Activated naive CD8-positive, alpha-beta T cell treated with anti-CD3 and anti-CD28 coated beads for 36 hours (primary cell): Measurements from ENCODE around the gene KIF4B. TPM values are rescaled to one million over a fixed set of nuclear protein-coding genes. Genes with fewer than 3 reads are reported as not detected.
"Not testable (repeated sequence)": the region's sequence is repeated elsewhere in the genome, so short reads cannot be mapped to it uniquely, and the experiment has no call there.

Experiments used
- DNase-seq: peaks from one replicate; pipeline ENCODE4 v3.0.0; 2021
- H3K27ac Mint-ChIP-seq: one replicate; pipeline ENCODE4 v1.8.0; 2022; ENCODE audit warnings: mild to moderate bottlenecking, moderate library complexity, mixed read lengths
- H3K27me3 Mint-ChIP-seq: one replicate; pipeline ENCODE4 v1.8.0; 2022; ENCODE audit warnings: mild to moderate bottlenecking, mixed read lengths
- H3K36me3 Mint-ChIP-seq: one replicate; pipeline ENCODE4 v1.8.0; 2021; ENCODE audit warnings: mild to moderate bottlenecking, mixed read lengths
- H3K4me1 Mint-ChIP-seq: one replicate; pipeline ENCODE4 v1.8.0; 2021; ENCODE audit warnings: mixed read lengths
- H3K4me3 Mint-ChIP-seq: one replicate; pipeline ENCODE4 v1.8.0; 2022; ENCODE audit warnings: mild to moderate bottlenecking, moderate library complexity, mixed read lengths
- H3K9me3 Mint-ChIP-seq: one replicate; pipeline ENCODE4 v1.8.0; 2022; ENCODE audit warnings: mixed read lengths
- total RNA-seq, 2 experiments: library from RNA; stranded (reverse); gene quantifications; one replicate each; pipeline ENCODE4 v1.2.3, GENCODE V29; 2021

KIF4B gene
- not detected for total RNA-seq

GRCh38 chr5:155013526-155013925 is at the start of gene KIF4B:
KIF4B (plus strand) TSS chr5:155013755; CDS start chr5:155013860, 105 bp downstream.
- H3K27ac Mint-ChIP-seq, result no peak within 1 kb of the TSS
- H3K4me3 Mint-ChIP-seq, result no peak within 1 kb of the TSS
- no peaks in the 10 kb centered on the region for H3K36me3 Mint-ChIP-seq
- DNase-seq, result no peak
- peaks cover 20% of the 10 kb centered on the region for H3K27me3 Mint-ChIP-seq
- no peaks in the 10 kb centered on the region for H3K9me3 Mint-ChIP-seq
- no peaks in the 10 kb centered on the region for H3K4me1 Mint-ChIP-seq

DNA sequence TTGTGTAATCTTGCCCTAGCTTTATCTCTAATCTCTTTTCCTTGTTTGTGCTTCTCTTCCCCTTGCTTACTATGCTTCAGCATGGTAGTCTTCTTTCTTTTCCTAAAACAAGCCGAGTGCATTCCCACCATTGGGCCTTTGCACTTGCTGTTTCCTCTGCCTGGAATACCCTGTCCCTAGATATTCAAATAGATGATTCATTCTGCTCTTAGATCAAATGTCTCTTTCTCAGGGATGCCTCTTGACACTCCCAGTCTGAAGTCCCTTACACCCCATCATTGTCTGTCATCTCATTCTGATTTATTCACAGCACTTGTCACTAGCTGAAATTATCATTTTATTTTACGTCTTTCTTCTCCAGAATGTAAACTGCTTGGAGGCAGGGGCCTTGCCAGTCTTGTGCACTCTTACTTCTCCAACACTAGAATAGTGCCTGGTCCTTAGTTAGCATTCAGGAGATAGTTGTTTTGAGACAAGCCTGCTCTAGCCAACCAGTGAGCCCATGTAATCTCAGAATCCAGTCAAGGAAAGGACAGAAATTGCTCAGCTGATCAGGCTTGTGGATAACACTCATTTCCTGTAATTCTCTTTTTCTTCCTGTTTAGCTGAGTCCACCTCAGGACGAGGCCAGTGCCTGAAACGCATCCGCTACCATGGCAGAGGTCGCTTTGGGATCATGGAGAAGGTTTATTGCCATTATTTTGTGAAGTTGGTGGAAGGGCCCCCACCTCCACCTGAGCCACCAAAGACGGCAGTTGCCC is 47.3 kb upstream of the KIF4B start:
- Mint-ChIP-seq H3K27ac (no peak overlapping the region), H3K36me3 (peaks cover 16% of the 10 kb centered on the region), H3K9me3 (no peaks in the 10 kb centered on the region), H3K4me3 (no peak overlapping the region), H3K27me3 (no peaks in the 10 kb centered on the region), H3K4me1 (peaks cover 6% of the 10 kb centered on the region)
- DNase-seq, result no peak

GRCh38 chr5:154966874-154967273 is 46.7 kb upstream of the KIF4B start:
- Mint-ChIP-seq H3K27me3 (no peaks in the 10 kb centered on the region), H3K27ac (no peak overlapping the region), H3K9me3 (no peaks in the 10 kb centered on the region), H3K4me3 (no peak overlapping the region), H3K4me1 (peaks cover 6% of the 10 kb centered on the region), H3K36me3 (peaks cover 16% of the 10 kb centered on the region)
- DNase-seq, result no peak

- Mint-ChIP-seq H3K9me3 (no peaks in the 10 kb centered on the region), H3K4me1 (peaks cover 6% of the 10 kb centered on the region), H3K27me3 (no peaks in the 10 kb centered on the region), H3K36me3 (peaks cover 15% of the 10 kb centered on the region), H3K27ac (no peak overlapping the region), H3K4me3 (no peak overlapping the region)
- DNase-seq, result no peak
Observed at GRCh38 chr5:154967421-154968024, 46.0 kb upstream of the KIF4B start.

DNA sequence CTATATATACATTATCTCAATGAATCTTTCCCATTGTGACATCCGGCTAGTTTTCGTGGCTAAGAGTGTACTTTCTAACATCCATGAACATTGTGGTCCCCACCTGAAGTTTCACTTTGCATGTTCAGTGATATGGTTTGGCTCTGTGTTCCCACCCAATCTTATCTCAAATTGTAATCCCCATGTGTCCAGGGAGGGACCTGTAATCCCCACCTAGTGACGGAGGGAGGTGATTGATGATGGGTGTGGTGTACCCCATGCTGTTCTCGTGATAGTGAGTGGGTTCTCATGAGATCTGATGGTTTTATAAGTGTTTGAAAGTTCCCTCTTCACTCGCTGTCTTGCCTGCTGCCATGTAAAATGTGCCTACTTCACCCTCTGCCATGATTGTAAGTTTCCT is 44.6 kb upstream of the KIF4B start:
- Mint-ChIP-seq H3K9me3 (no peaks in the 10 kb centered on the region), H3K4me1 (peaks cover 4% of the 10 kb centered on the region), H3K27ac (no peak overlapping the region), H3K36me3 (peaks cover 14% of the 10 kb centered on the region), H3K27me3 (no peaks in the 10 kb centered on the region), H3K4me3 (no peak overlapping the region)
- DNase-seq, result no peak

DNA sequence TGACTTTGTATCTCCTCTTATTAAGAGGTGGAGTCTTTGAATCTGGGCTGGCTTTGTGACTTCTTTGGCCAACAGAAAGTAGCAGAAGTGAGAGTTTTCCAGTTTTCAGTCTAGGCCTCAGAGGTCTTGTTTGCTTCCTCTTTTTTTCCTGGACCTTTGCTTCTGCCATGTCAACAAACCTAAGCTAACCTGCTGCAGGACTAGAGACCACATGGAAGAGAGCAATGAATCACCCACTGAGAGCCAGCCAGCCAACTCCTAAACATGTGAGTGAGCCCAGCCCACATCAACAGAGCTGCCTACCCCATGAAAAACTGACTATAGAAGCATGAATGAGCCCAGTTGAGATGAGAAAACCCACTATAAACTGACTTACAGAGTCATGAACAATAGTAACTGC is 42.8 kb upstream of the KIF4B start:
- Mint-ChIP-seq H3K4me3 (no peak overlapping the region), H3K27me3 (no peaks in the 10 kb centered on the region), H3K36me3 (peaks cover 15% of the 10 kb centered on the region), H3K9me3 (no peaks in the 10 kb centered on the region), H3K27ac (no peak overlapping the region), H3K4me1 (peaks cover 2% of the 10 kb centered on the region)
- DNase-seq, result no peak

GRCh38 chr5:154971501-154971900 is 42.1 kb upstream of the KIF4B start:
- DNase-seq, result no peak
- Mint-ChIP-seq H3K36me3 (peaks cover 17% of the 10 kb centered on the region), H3K4me3 (no peak overlapping the region), H3K9me3 (no peaks in the 10 kb centered on the region), H3K27me3 (no peaks in the 10 kb centered on the region), H3K4me1 (no peaks in the 10 kb centered on the region), H3K27ac (no peak overlapping the region)

GRCh38 chr5:154972476-154973080 is 41.0 kb upstream of the KIF4B start:
- H3K4me3 Mint-ChIP-seq, result no peak overlapping the region
- no peak for DNase-seq
- H3K9me3 Mint-ChIP-seq, result no peaks in the 10 kb centered on the region
- no peaks in the 10 kb centered on the region for H3K27me3 Mint-ChIP-seq
- no peaks in the 10 kb centered on the region for H3K4me1 Mint-ChIP-seq
- H3K27ac Mint-ChIP-seq, result no peak overlapping the region
- H3K36me3 Mint-ChIP-seq, result peaks cover 17% of the 10 kb centered on the region

GRCh38 chr5:154976082-154976481 is 37.5 kb upstream of the KIF4B start:
- DNase-seq, H3K9me3 Mint-ChIP-seq, H3K4me1 Mint-ChIP-seq, H3K27me3 Mint-ChIP-seq, H3K4me3 Mint-ChIP-seq, H3K27ac Mint-ChIP-seq: not testable (repeated sequence)
- H3K36me3 Mint-ChIP-seq, result peaks cover 14% of the 10 kb centered on the region

- Mint-ChIP-seq H3K4me1 (no peaks in the 10 kb centered on the region), H3K36me3 (peaks cover 14% of the 10 kb centered on the region), H3K27ac (no peak overlapping the region), H3K27me3 (no peaks in the 10 kb centered on the region), H3K4me3 (no peak overlapping the region), H3K9me3 (no peaks in the 10 kb centered on the region)
- DNase-seq, result no peak
Observed at GRCh38 chr5:154977409-154977808, 36.1 kb upstream of the KIF4B start.

- H3K27me3 Mint-ChIP-seq, H3K4me1 Mint-ChIP-seq, DNase-seq, H3K4me3 Mint-ChIP-seq, H3K27ac Mint-ChIP-seq, H3K9me3 Mint-ChIP-seq: not testable (repeated sequence)
- H3K36me3 Mint-ChIP-seq, result peaks cover 14% of the 10 kb centered on the region
Observed at GRCh38 chr5:154978294-154978693, 35.3 kb upstream of the KIF4B start.

- H3K27me3 Mint-ChIP-seq, result peaks cover 28% of the 10 kb centered on the region
- no peak overlapping the region for H3K27ac Mint-ChIP-seq
- no peaks in the 10 kb centered on the region for H3K4me1 Mint-ChIP-seq
- no peak for DNase-seq
- H3K4me3 Mint-ChIP-seq, result no peak overlapping the region
- H3K9me3 Mint-ChIP-seq, result no peaks in the 10 kb centered on the region
- H3K36me3 Mint-ChIP-seq, result no peaks in the 10 kb centered on the region
Observed at GRCh38 chr5:154984946-154985516, 28.5 kb upstream of the KIF4B start.

GRCh38 chr5:154986151-154986550 is 27.4 kb upstream of the KIF4B start:
- H3K4me1 Mint-ChIP-seq, result no peaks in the 10 kb centered on the region
- H3K36me3 Mint-ChIP-seq, result no peaks in the 10 kb centered on the region
- H3K4me3 Mint-ChIP-seq, result no peak overlapping the region
- no peak for DNase-seq
- no peaks in the 10 kb centered on the region for H3K9me3 Mint-ChIP-seq
- H3K27ac Mint-ChIP-seq, result no peak overlapping the region
- peaks cover 28% of the 10 kb centered on the region for H3K27me3 Mint-ChIP-seq

GRCh38 chr5:154989626-154990025 is 23.9 kb upstream of the KIF4B start:
- peaks cover 20% of the 10 kb centered on the region for H3K27me3 Mint-ChIP-seq
- no peaks in the 10 kb centered on the region for H3K36me3 Mint-ChIP-seq
- DNase-seq, result no peak
- H3K4me1 Mint-ChIP-seq, result no peaks in the 10 kb centered on the region
- no peak overlapping the region for H3K27ac Mint-ChIP-seq
- H3K9me3 Mint-ChIP-seq, result no peaks in the 10 kb centered on the region
- no peak overlapping the region for H3K4me3 Mint-ChIP-seq

- H3K9me3 Mint-ChIP-seq, result no peaks in the 10 kb centered on the region
- no peak for DNase-seq
- no peak overlapping the region for H3K27ac Mint-ChIP-seq
- H3K4me3 Mint-ChIP-seq, result no peak overlapping the region
- no peaks in the 10 kb centered on the region for H3K4me1 Mint-ChIP-seq
- H3K36me3 Mint-ChIP-seq, result no peaks in the 10 kb centered on the region
- peaks cover 10% of the 10 kb centered on the region for H3K27me3 Mint-ChIP-seq
Observed at GRCh38 chr5:154993461-154993860, 20.1 kb upstream of the KIF4B start.
